ENCODE data around the gene GABRR2.

The GABRR2 gene

GRCh38 chr6:89330910-89331309, 15.8 kb upstream of the GABRR2 start:
- H3K9me3 ChIP-seq (ENCODE audit: control insufficient read depth in 5 of 5, low read length in 5 of 5) = no peaks in the 10 kb centered on the region
- H3K4me1 ChIP-seq (ENCODE audit: control insufficient read depth in 5 of 5, insufficient read depth in 5 of 5, low read length in 5 of 5) = peaks cover 0 to 7% (median 0%) of the 10 kb centered on the region in 5 donors
- no peak overlapping the region for H3K27ac ChIP-seq (ENCODE audit: low read depth, low read length)
- no peak overlapping the region for H3K9ac ChIP-seq (ENCODE audit: low read length in 5 of 5)
- H3K27me3 ChIP-seq (ENCODE audit: control insufficient read depth in 5 of 5, insufficient read depth in 4 of 5, low read length in 5 of 5) = no peaks in the 10 kb centered on the region
- H3K36me3 ChIP-seq (ENCODE audit: control insufficient read depth in 5 of 5, insufficient read depth in 5 of 5, low read length in 5 of 5) = peaks cover 27 to 56% (median 51%) of the 10 kb centered on the region in 5 donors
- no peak overlapping the region for H3K4me3 ChIP-seq (ENCODE audit: low read depth in 1 of 5, low read length in 5 of 5)

- Histone ChIP-seq H3K27me3 (ENCODE audit: control insufficient read depth in 5 of 5, insufficient read depth in 4 of 5, low read length in 5 of 5) (no peaks in the 10 kb centered on the region), H3K4me3 (ENCODE audit: low read depth in 1 of 5, low read length in 5 of 5) (no peak overlapping the region), H3K36me3 (ENCODE audit: control insufficient read depth in 5 of 5, insufficient read depth in 5 of 5, low read length in 5 of 5) (peaks cover 23 to 58% (median 50%) of the 10 kb centered on the region in 5 donors), H3K9ac (ENCODE audit: low read length in 5 of 5) (no peak overlapping the region), H3K4me1 (ENCODE audit: control insufficient read depth in 5 of 5, insufficient read depth in 5 of 5, low read length in 5 of 5) (peaks cover 0 to 2% (median 0%) of the 10 kb centered on the region in 5 donors), H3K27ac (ENCODE audit: low read depth, low read length) (no peak overlapping the region), H3K9me3 (ENCODE audit: control insufficient read depth in 5 of 5, low read length in 5 of 5) (no peaks in the 10 kb centered on the region)
Measured at GRCh38 chr6:89328976-89329375, 13.9 kb upstream of the GABRR2 start.

- peaks cover 10 to 33% (median 26%) of the 10 kb centered on the region in 5 donors for H3K36me3 ChIP-seq (ENCODE audit: control insufficient read depth in 5 of 5, insufficient read depth in 5 of 5, low read length in 5 of 5)
- H3K27ac ChIP-seq (ENCODE audit: low read depth, low read length) = peak overlapping the region; percentile 55
- H3K4me3 ChIP-seq (ENCODE audit: low read depth in 1 of 5, low read length in 5 of 5) = no peak overlapping the region
- H3K9me3 ChIP-seq (ENCODE audit: control insufficient read depth in 5 of 5, low read length in 5 of 5) = no peaks in the 10 kb centered on the region
- peaks cover 0 to 11% (median 8%) of the 10 kb centered on the region in 5 donors for H3K4me1 ChIP-seq (ENCODE audit: control insufficient read depth in 5 of 5, insufficient read depth in 5 of 5, low read length in 5 of 5)
- no peaks in the 10 kb centered on the region for H3K27me3 ChIP-seq (ENCODE audit: control insufficient read depth in 5 of 5, insufficient read depth in 4 of 5, low read length in 5 of 5)
- no peak overlapping the region for H3K9ac ChIP-seq (ENCODE audit: low read length in 5 of 5)
Measured at GRCh38 chr6:89324304-89324703, 9.2 kb upstream of the GABRR2 start.

GRCh38 chr6:89323511-89323971, 8.4 kb upstream of the GABRR2 start:
- Histone ChIP-seq H3K27me3 (ENCODE audit: control insufficient read depth in 5 of 5, insufficient read depth in 4 of 5, low read length in 5 of 5) (no peaks in the 10 kb centered on the region), H3K4me3 (ENCODE audit: low read depth in 1 of 5, low read length in 5 of 5) (no peak overlapping the region), H3K27ac (ENCODE audit: low read depth, low read length) (peak overlapping the region; percentile 55), H3K36me3 (ENCODE audit: control insufficient read depth in 5 of 5, insufficient read depth in 5 of 5, low read length in 5 of 5) (peaks cover 6 to 26% (median 18%) of the 10 kb centered on the region in 5 donors), H3K9me3 (ENCODE audit: control insufficient read depth in 5 of 5, low read length in 5 of 5) (no peaks in the 10 kb centered on the region), H3K4me1 (ENCODE audit: control insufficient read depth in 5 of 5, insufficient read depth in 5 of 5, low read length in 5 of 5) (peaks cover 0 to 11% (median 8%) of the 10 kb centered on the region in 5 donors), H3K9ac (ENCODE audit: low read length in 5 of 5) (no peak overlapping the region)

- Histone ChIP-seq H3K27ac (ENCODE audit: low read depth, low read length) (no peak overlapping the region), H3K4me1 (ENCODE audit: control insufficient read depth in 5 of 5, insufficient read depth in 5 of 5, low read length in 5 of 5) (peaks cover 0 to 11% (median 8%) of the 10 kb centered on the region in 5 donors), H3K9ac (ENCODE audit: low read length in 5 of 5) (no peak overlapping the region), H3K4me3 (ENCODE audit: low read depth in 1 of 5, low read length in 5 of 5) (no peak overlapping the region), H3K9me3 (ENCODE audit: control insufficient read depth in 5 of 5, low read length in 5 of 5) (no peaks in the 10 kb centered on the region), H3K36me3 (ENCODE audit: control insufficient read depth in 5 of 5, insufficient read depth in 5 of 5, low read length in 5 of 5) (peaks cover 2 to 10% (median 3%) of the 10 kb centered on the region in 5 donors), H3K27me3 (ENCODE audit: control insufficient read depth in 5 of 5, insufficient read depth in 4 of 5, low read length in 5 of 5) (no peaks in the 10 kb centered on the region)
Measured at GRCh38 chr6:89321131-89321970, 6.3 kb upstream of the GABRR2 start.

GRCh38 chr6:89320012-89320559, 5.0 kb upstream of the GABRR2 start:
- Histone ChIP-seq H3K9me3 (ENCODE audit: control insufficient read depth in 5 of 5, low read length in 5 of 5) (no peaks in the 10 kb centered on the region), H3K4me3 (ENCODE audit: low read depth in 1 of 5, low read length in 5 of 5) (no peak overlapping the region), H3K9ac (ENCODE audit: low read length in 5 of 5) (no peak overlapping the region), H3K36me3 (ENCODE audit: control insufficient read depth in 5 of 5, insufficient read depth in 5 of 5, low read length in 5 of 5) (peaks cover 0 to 5% (median 2%) of the 10 kb centered on the region in 5 donors), H3K27me3 (ENCODE audit: control insufficient read depth in 5 of 5, insufficient read depth in 4 of 5, low read length in 5 of 5) (no peaks in the 10 kb centered on the region), H3K27ac (ENCODE audit: low read depth, low read length) (no peak overlapping the region), H3K4me1 (ENCODE audit: control insufficient read depth in 5 of 5, insufficient read depth in 5 of 5, low read length in 5 of 5) (peaks cover 0 to 11% (median 8%) of the 10 kb centered on the region in 5 donors)

- Histone ChIP-seq H3K9ac (ENCODE audit: low read length in 5 of 5) (no peak overlapping the region), H3K27me3 (ENCODE audit: control insufficient read depth in 5 of 5, insufficient read depth in 4 of 5, low read length in 5 of 5) (no peaks in the 10 kb centered on the region), H3K27ac (ENCODE audit: low read depth, low read length) (no peak overlapping the region), H3K4me3 (ENCODE audit: low read depth in 1 of 5, low read length in 5 of 5) (no peak overlapping the region), H3K4me1 (ENCODE audit: control insufficient read depth in 5 of 5, insufficient read depth in 5 of 5, low read length in 5 of 5) (peaks cover 13 to 22% (median 14%) of the 10 kb centered on the region in 5 donors), H3K9me3 (ENCODE audit: control insufficient read depth in 5 of 5, low read length in 5 of 5) (no peaks in the 10 kb centered on the region), H3K36me3 (ENCODE audit: control insufficient read depth in 5 of 5, insufficient read depth in 5 of 5, low read length in 5 of 5) (peaks cover 0 to 7% (median 2%) of the 10 kb centered on the region in 5 donors)
Measured at GRCh38 chr6:89317067-89317466, 2.0 kb upstream of the GABRR2 start.

GRCh38 chr6:89314692-89315091, 407 bp downstream of the GABRR2 start:
- H3K9me3 ChIP-seq (ENCODE audit: control insufficient read depth in 5 of 5, low read length in 5 of 5) = no peaks in the 10 kb centered on the region
- H3K27me3 ChIP-seq (ENCODE audit: control insufficient read depth in 5 of 5, insufficient read depth in 4 of 5, low read length in 5 of 5) = no peaks in the 10 kb centered on the region
- no peak overlapping the region for H3K4me3 ChIP-seq (ENCODE audit: low read depth in 1 of 5, low read length in 5 of 5)
- peaks cover 15 to 30% (median 21%) of the 10 kb centered on the region in 5 donors for H3K4me1 ChIP-seq (ENCODE audit: control insufficient read depth in 5 of 5, insufficient read depth in 5 of 5, low read length in 5 of 5)
- H3K9ac ChIP-seq (ENCODE audit: low read length in 5 of 5) = no peak overlapping the region
- no peak overlapping the region for H3K27ac ChIP-seq (ENCODE audit: low read depth, low read length)
- H3K36me3 ChIP-seq (ENCODE audit: control insufficient read depth in 5 of 5, insufficient read depth in 5 of 5, low read length in 5 of 5) = peaks cover 0 to 7% (median 0%) of the 10 kb centered on the region in 5 donors

- no peaks in the 10 kb centered on the region for H3K9me3 ChIP-seq (ENCODE audit: control insufficient read depth in 5 of 5, low read length in 5 of 5)
- H3K27ac ChIP-seq (ENCODE audit: low read depth, low read length) = peak overlapping the region; percentile 79
- H3K27me3 ChIP-seq (ENCODE audit: control insufficient read depth in 5 of 5, insufficient read depth in 4 of 5, low read length in 5 of 5) = no peaks in the 10 kb centered on the region
- H3K4me3 ChIP-seq (ENCODE audit: low read depth in 1 of 5, low read length in 5 of 5) = no peak overlapping the region
- H3K4me1 ChIP-seq (ENCODE audit: control insufficient read depth in 5 of 5, insufficient read depth in 5 of 5, low read length in 5 of 5) = peaks cover 15 to 30% (median 21%) of the 10 kb centered on the region in 5 donors
- H3K36me3 ChIP-seq (ENCODE audit: control insufficient read depth in 5 of 5, insufficient read depth in 5 of 5, low read length in 5 of 5) = peaks cover 0 to 7% (median 0%) of the 10 kb centered on the region in 5 donors
- peak overlapping the region in 1 of 5 donors; percentile 59 for H3K9ac ChIP-seq (ENCODE audit: low read length in 5 of 5)
Measured at GRCh38 chr6:89313006-89313405, 2.1 kb downstream of the GABRR2 start.
